ENCODE results near the gene LRRC3B.

GRCh38 chr3:26699553-26699952 lies 77.0 kb downstream of the LRRC3B start:
- TF ChIP-seq POLR2A (IDR thresholded peaks at IDR 0.05) (no peak), CTCF (IDR thresholded peaks at IDR 0.05) (no peak), POLR2AphosphoS5 (IDR thresholded peaks at IDR 0.05) (no peak), EP300 (IDR thresholded peaks at IDR 0.05) (no peak)
